Ovary (tissue), 3 donors: ENCODE measurements around the gene HIRIP3.

Experiments used
- POLR2A ChIP-seq: fragments of 450-650 bp; IDR thresholded peaks from one replicate; pipeline ENCODE4 v1.6.1; 2017; ENCODE audit warnings: antibody characterized with exemption, mild to moderate bottlenecking, moderate library complexity
- TF ChIP-seq, protein P1 (sequence below), 3 donors: fragments of 450-650 bp in 2 of 3; fragments of 200-600 bp in 1 of 3; IDR thresholded peaks; one replicate each; pipeline versions ENCODE4 v1.5.1 to v1.8.0; 2016 to 2022; ENCODE audit warnings: antibody characterized with exemption in 3 of 3, mild to moderate bottlenecking in 1 of 3
- donor health status: DM: no; HTN: no; CAD: no.

DNA sequence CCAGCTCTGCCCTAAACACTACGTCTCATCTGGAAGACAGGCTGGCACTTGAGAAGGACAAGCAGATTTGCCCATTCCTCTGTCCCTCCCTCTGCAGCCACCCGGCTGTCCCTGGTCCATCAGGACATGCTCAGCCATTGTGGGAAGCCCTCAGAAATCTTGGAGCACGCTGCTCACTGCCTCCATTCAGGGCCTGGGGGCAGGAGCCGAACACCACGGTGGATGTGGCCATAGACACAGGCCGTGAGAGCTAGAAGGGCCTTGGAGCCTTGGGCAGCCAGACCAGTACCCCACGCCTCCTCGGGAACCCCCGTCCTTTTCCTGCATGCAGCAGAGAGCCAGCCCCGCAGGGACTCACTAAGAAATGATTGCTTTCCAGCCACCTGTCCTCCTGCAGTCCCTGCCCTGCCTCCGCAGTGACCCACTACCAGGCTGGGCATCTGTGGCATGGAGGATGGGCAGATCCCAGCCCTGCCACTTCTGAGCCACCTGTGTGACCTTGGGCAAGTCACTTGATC, 12.0 kb upstream of the HIRIP3 start:
- no peak for TF ChIP-seq POLR2A
- TF ChIP-seq, protein P1, sequence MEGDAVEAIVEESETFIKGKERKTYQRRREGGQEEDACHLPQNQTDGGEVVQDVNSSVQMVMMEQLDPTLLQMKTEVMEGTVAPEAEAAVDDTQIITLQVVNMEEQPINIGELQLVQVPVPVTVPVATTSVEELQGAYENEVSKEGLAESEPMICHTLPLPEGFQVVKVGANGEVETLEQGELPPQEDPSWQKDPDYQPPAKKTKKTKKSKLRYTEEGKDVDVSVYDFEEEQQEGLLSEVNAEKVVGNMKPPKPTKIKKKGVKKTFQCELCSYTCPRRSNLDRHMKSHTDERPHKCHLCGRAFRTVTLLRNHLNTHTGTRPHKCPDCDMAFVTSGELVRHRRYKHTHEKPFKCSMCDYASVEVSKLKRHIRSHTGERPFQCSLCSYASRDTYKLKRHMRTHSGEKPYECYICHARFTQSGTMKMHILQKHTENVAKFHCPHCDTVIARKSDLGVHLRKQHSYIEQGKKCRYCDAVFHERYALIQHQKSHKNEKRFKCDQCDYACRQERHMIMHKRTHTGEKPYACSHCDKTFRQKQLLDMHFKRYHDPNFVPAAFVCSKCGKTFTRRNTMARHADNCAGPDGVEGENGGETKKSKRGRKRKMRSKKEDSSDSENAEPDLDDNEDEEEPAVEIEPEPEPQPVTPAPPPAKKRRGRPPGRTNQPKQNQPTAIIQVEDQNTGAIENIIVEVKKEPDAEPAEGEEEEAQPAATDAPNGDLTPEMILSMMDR (IDR thresholded peaks at IDR 0.05) = no peak
